Rectal smooth muscle tissue (tissue), 1 donor: Measurements from ENCODE around the gene CELA3A.
"Not testable (repeated sequence)": the region's sequence is repeated elsewhere in the genome, so short reads cannot be mapped to it uniquely, and the experiment has no call there.

Experiments
- H3K27ac ChIP-seq: one replicate; pipeline ENCODE4 v1.7.0; 2013; ENCODE audit warnings: low read depth, low read length, inconsistent platforms
- H3K27me3 ChIP-seq: one replicate; pipeline ENCODE4 v1.7.0; 2013; ENCODE audit warnings: low read length; ENCODE audit not compliant: control insufficient read depth, insufficient read depth
- H3K36me3 ChIP-seq: one replicate; pipeline ENCODE4 v1.7.0; 2013; ENCODE audit warnings: low read length; ENCODE audit not compliant: control insufficient read depth, insufficient read depth
- H3K4me1 ChIP-seq: one replicate; pipeline ENCODE4 v1.7.0; 2013; ENCODE audit warnings: low read length; ENCODE audit not compliant: control insufficient read depth, insufficient read depth
- H3K4me3 ChIP-seq: one replicate; pipeline ENCODE4 v1.7.0; 2013; ENCODE audit warnings: low read length
- H3K9ac ChIP-seq: one replicate; pipeline ENCODE4 v1.7.0; 2013; ENCODE audit warnings: low read length

CELA3A gene

GRCh38 chr1:21989672-21990393, 11.6 kb upstream of the CELA3A start:
- H3K9ac ChIP-seq, H3K4me3 ChIP-seq, H3K4me1 ChIP-seq, H3K27ac ChIP-seq, H3K36me3 ChIP-seq, H3K27me3 ChIP-seq: not testable (repeated sequence)

- H3K4me3 ChIP-seq, H3K27me3 ChIP-seq, H3K9ac ChIP-seq, H3K36me3 ChIP-seq, H3K27ac ChIP-seq, H3K4me1 ChIP-seq: not testable (repeated sequence)
Observed at GRCh38 chr1:21992186-21992585, 9.3 kb upstream of the CELA3A start.

GRCh38 chr1:21994716-21995115, 6.7 kb upstream of the CELA3A start:
- H3K27ac ChIP-seq, H3K4me1 ChIP-seq, H3K9ac ChIP-seq, H3K27me3 ChIP-seq, H3K36me3 ChIP-seq, H3K4me3 ChIP-seq: not testable (repeated sequence)

GRCh38 chr1:21996663-21996970, 4.8 kb upstream of the CELA3A start:
- not testable (repeated sequence) for H3K27ac ChIP-seq, H3K36me3 ChIP-seq, H3K4me3 ChIP-seq, H3K4me1 ChIP-seq, H3K27me3 ChIP-seq, H3K9ac ChIP-seq

- not testable (repeated sequence) for H3K9ac ChIP-seq, H3K4me1 ChIP-seq, H3K27me3 ChIP-seq, H3K4me3 ChIP-seq, H3K27ac ChIP-seq, H3K36me3 ChIP-seq
Observed at GRCh38 chr1:21997891-21998623, 3.4 kb upstream of the CELA3A start.

- H3K27me3 ChIP-seq, H3K4me1 ChIP-seq, H3K9ac ChIP-seq, H3K36me3 ChIP-seq, H3K27ac ChIP-seq, H3K4me3 ChIP-seq: not testable (repeated sequence)
Observed at GRCh38 chr1:21998624-21999294, 2.7 kb upstream of the CELA3A start.

GRCh38 chr1:21999645-22000044, 1.8 kb upstream of the CELA3A start:
- not testable (repeated sequence) for H3K36me3 ChIP-seq, H3K9ac ChIP-seq, H3K4me3 ChIP-seq, H3K27ac ChIP-seq, H3K4me1 ChIP-seq, H3K27me3 ChIP-seq

- not testable (repeated sequence) for H3K36me3 ChIP-seq, H3K9ac ChIP-seq, H3K27me3 ChIP-seq, H3K27ac ChIP-seq, H3K4me1 ChIP-seq, H3K4me3 ChIP-seq
Observed at GRCh38 chr1:22002461-22002860, 1.0 kb downstream of the CELA3A start.

- H3K36me3 ChIP-seq, H3K4me1 ChIP-seq, H3K27ac ChIP-seq, H3K9ac ChIP-seq, H3K4me3 ChIP-seq, H3K27me3 ChIP-seq: not testable (repeated sequence)
Observed at GRCh38 chr1:22002875-22003274, 1.4 kb downstream of the CELA3A start.

- not testable (repeated sequence) for H3K27me3 ChIP-seq, H3K4me1 ChIP-seq, H3K27ac ChIP-seq, H3K36me3 ChIP-seq, H3K9ac ChIP-seq, H3K4me3 ChIP-seq
Observed at GRCh38 chr1:22003959-22004358, 2.5 kb downstream of the CELA3A start.

GRCh38 chr1:22005261-22006149, 4.0 kb downstream of the CELA3A start:
- not testable (repeated sequence) for H3K27me3 ChIP-seq, H3K36me3 ChIP-seq, H3K4me3 ChIP-seq, H3K9ac ChIP-seq, H3K4me1 ChIP-seq, H3K27ac ChIP-seq

- not testable (repeated sequence) for H3K9ac ChIP-seq, H3K27me3 ChIP-seq, H3K36me3 ChIP-seq, H3K4me3 ChIP-seq, H3K27ac ChIP-seq, H3K4me1 ChIP-seq
Observed at GRCh38 chr1:22006736-22007135, 5.3 kb downstream of the CELA3A start.
